C4-2B (cell line): ENCODE results near the gene SOX6.

Source experiments
- H3K27ac ChIP-seq: fragments of 450-650 bp; 2 replicates; pipeline ENCODE4 v1.5.1; 2017
- ZFX ChIP-seq: fragments of 450-650 bp; IDR thresholded peaks from 2 replicates; pipeline ENCODE4 v1.6.1; 2017
- TF ChIP-seq, protein P1 (sequence below): fragments of 450-650 bp; conservative IDR thresholded peaks from 2 replicates; pipeline ENCODE4 v1.5.1; 2017; ENCODE audit warnings: mild to moderate bottlenecking

SOX6 gene

DNA sequence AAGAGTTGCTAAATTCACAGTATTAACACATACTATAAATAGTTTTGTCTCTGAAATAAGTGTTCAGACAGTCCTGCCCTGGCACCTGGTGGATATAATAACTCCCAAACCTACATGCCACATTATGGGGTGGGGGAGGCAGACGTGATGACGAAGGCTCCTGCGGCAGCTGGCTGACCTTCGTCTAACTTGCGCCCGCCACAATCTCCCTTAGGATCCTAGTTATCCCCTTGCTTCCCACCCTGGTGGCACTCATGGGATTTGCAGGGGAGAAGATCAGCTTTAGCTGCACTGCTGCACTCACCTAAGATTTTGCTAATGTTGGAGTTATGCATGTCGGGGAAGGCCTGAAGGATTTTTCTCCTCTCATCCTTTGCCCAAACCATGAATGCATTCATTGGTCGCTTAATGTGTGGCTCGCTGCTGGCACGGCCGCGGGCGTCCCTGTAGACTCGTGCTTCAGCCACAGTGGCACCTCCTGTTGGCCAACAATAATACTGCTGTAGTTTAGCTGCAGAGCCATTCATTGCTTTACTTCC is 367.6 kb downstream of the SOX6 start:
- H3K27ac ChIP-seq, result no peak overlapping the region
- TF ChIP-seq ZFX, result no peak
- TF ChIP-seq, protein P1, sequence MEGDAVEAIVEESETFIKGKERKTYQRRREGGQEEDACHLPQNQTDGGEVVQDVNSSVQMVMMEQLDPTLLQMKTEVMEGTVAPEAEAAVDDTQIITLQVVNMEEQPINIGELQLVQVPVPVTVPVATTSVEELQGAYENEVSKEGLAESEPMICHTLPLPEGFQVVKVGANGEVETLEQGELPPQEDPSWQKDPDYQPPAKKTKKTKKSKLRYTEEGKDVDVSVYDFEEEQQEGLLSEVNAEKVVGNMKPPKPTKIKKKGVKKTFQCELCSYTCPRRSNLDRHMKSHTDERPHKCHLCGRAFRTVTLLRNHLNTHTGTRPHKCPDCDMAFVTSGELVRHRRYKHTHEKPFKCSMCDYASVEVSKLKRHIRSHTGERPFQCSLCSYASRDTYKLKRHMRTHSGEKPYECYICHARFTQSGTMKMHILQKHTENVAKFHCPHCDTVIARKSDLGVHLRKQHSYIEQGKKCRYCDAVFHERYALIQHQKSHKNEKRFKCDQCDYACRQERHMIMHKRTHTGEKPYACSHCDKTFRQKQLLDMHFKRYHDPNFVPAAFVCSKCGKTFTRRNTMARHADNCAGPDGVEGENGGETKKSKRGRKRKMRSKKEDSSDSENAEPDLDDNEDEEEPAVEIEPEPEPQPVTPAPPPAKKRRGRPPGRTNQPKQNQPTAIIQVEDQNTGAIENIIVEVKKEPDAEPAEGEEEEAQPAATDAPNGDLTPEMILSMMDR, result peak; percentile 56

DNA sequence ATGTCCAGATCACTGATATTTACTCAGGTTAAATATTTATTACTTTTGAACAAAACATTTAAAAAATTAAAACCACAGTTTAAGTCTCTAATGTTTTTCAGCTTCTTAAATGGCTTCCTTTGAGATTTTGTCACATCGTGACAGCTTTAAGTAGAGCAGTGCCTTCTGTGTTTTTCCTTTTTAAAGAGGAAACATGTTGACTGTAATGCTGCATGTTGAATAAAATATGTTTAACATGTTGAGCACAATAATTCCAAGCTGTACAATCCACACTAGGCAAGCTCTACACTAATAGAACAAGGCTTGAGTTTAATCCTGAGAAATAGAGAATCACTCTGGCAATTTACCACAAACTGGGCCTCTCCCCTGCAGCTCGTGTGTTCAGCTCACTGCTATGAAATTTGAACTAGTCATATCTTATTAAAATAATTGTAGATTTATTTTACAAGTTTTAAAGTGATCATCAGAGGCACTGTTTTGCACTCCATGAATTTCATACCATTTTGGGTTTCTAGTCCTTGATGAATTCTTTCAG is 368.3 kb downstream of the SOX6 start:
- TF ChIP-seq, protein P1, result no peak
- no peak for TF ChIP-seq ZFX
- no peak overlapping the region for H3K27ac ChIP-seq

GRCh38 chr11:15987046-15987445 is 369.3 kb downstream of the SOX6 start:
- H3K27ac ChIP-seq, result no peak overlapping the region
- TF ChIP-seq, protein P1, result no peak
- TF ChIP-seq ZFX, result no peak

DNA sequence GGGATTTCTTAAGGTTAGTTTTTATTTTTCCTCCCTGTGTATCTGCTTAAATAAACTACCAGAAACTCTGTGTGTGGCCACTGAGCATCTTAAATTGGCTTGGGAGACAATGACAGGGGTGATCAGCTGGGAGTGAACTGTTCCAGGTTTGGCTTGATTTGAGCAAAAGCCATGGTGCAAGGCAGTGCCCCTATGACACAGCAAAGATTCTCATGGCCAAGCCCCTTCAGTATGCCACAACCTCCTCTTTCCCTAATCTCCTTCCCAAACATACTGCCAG is 370.5 kb downstream of the SOX6 start:
- TF ChIP-seq, protein P1, result no peak
- TF ChIP-seq ZFX, result no peak
- H3K27ac ChIP-seq, result no peak overlapping the region

- H3K27ac ChIP-seq, result no peak overlapping the region
- no peak for TF ChIP-seq ZFX
- TF ChIP-seq, protein P1, result no peak
These were observed 371.1 kb downstream of the SOX6 start for GRCh38 chr11:15985127-15985859.

DNA sequence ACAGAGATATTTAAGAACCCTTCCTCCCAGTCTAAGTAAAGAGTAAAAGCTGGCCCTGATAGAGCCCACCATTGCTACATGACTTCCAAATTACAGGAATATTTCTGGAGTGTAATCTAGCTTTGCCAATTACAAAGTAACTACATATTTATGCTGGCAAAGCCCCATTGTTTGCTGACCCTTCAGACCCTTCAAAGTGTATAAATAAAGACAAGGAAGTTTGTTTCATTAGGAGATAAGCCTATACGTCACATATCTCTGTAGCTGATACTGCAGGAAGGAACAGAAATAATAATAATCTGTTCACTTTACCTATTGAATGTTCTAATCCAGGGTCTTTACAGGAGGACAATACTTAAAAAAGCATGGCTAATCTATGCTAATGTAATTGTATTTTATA is 375.1 kb downstream of the SOX6 start:
- H3K27ac ChIP-seq, result no peak overlapping the region
- TF ChIP-seq, protein P1, result no peak
- no peak for TF ChIP-seq ZFX

GRCh38 chr11:15977116-15977515 is 379.2 kb downstream of the SOX6 start:
- no peak for TF ChIP-seq ZFX
- TF ChIP-seq, protein P1, result no peak
- no peak overlapping the region for H3K27ac ChIP-seq
